HFF-Myc (cell line): ENCODE results near the gene OR2AG2.

Experiments
- DNase-seq: peaks from one replicate; pipeline ENCODE4 v3.0.0-alpha.2; 2011; ENCODE audit warnings: low read depth; ENCODE audit errors: extremely low read depth
- H3K4me3 ChIP-seq: replicated peaks from 2 replicates; pipeline ENCODE4 v1.5.1; 2011; ENCODE audit warnings: low read depth, mild to moderate bottlenecking, control low read depth, low read length
- CTCF ChIP-seq: IDR thresholded peaks from 2 replicates; pipeline ENCODE4 v1.5.1; 2012; ENCODE audit warnings: mild to moderate bottlenecking, low read depth, low read length, control low read depth; ENCODE audit errors: missing control alignments

The OR2AG2 gene

GRCh38 chr11:6733326-6734275, 38.2 kb downstream of the OR2AG2 start:
- H3K4me3 ChIP-seq: no peak overlapping the region
- no peak for DNase-seq
- TF ChIP-seq CTCF: no peak

GRCh38 chr11:6727971-6728760, 43.6 kb downstream of the OR2AG2 start:
- no peak for TF ChIP-seq CTCF
- no peak for DNase-seq
- no peak overlapping the region for H3K4me3 ChIP-seq

GRCh38 chr11:6725386-6725896, 46.3 kb downstream of the OR2AG2 start:
- DNase-seq: no peak
- H3K4me3 ChIP-seq: no peak overlapping the region
- TF ChIP-seq CTCF: no peak

GRCh38 chr11:6724013-6724412, 47.8 kb downstream of the OR2AG2 start:
- H3K4me3 ChIP-seq: no peak overlapping the region
- TF ChIP-seq CTCF: no peak

GRCh38 chr11:6721343-6721742, 50.4 kb downstream of the OR2AG2 start:
- no peak for TF ChIP-seq CTCF
- no peak overlapping the region for H3K4me3 ChIP-seq
- no peak for DNase-seq

More at GRCh38 chr11:6724013-6724412, 47.8 kb downstream of the OR2AG2 start:
- no peak for DNase-seq

- TF ChIP-seq CTCF: no peak
- DNase-seq: no peak
- H3K4me3 ChIP-seq: no peak overlapping the region
Measured at GRCh38 chr11:6719576-6719975, 52.2 kb downstream of the OR2AG2 start.
